Loucy (cell line): ENCODE data around the gene C19orf25.
"Not testable (repeated sequence)": the region's sequence is repeated elsewhere in the genome, so short reads cannot be mapped to it uniquely, and the experiment has no call there.

ENCODE experiments used
- H2AFZ ChIP-seq: fragments of 200-600 bp; sonication (generic); 2 replicates; pipeline ENCODE4 v1.6.0; 2016; ENCODE audit warnings: antibody characterized with exemption, mild to moderate bottlenecking, low read length, moderate library complexity
- H3F3A ChIP-seq: fragments of 200-600 bp; 2 replicates; pipeline ENCODE4 v1.6.0; 2016; ENCODE audit warnings: antibody characterized with exemption, low read depth, mild to moderate bottlenecking
- H3K27me3 ChIP-seq: fragments of 200-600 bp; sonication (generic); 2 replicates; pipeline ENCODE4 v1.6.1; 2014; ENCODE audit warnings: low read length, mild to moderate bottlenecking; ENCODE audit not compliant: insufficient read depth, poor library complexity, severe bottlenecking
- H3K36me3 ChIP-seq: fragments of 200-600 bp; sonication (generic); 2 replicates; pipeline ENCODE4 v1.6.1; 2016; ENCODE audit warnings: low read length; ENCODE audit not compliant: insufficient read depth
- H3K4me1 ChIP-seq: fragments of 200-600 bp; sonication (generic); 2 replicates; pipeline ENCODE4 v1.5.1; 2014; ENCODE audit warnings: low read length, mild to moderate bottlenecking; ENCODE audit not compliant: insufficient read depth, poor library complexity, severe bottlenecking
- H3K4me2 ChIP-seq: fragments of 200-600 bp; sonication (generic); 2 replicates; pipeline ENCODE4 v1.6.0; 2014; ENCODE audit warnings: antibody characterized with exemption, low read length, low read depth, mild to moderate bottlenecking; ENCODE audit not compliant: poor library complexity, severe bottlenecking
- H3K4me3 ChIP-seq: fragments of 200-600 bp; sonication (generic); 2 replicates; pipeline ENCODE4 v1.5.1; 2014; ENCODE audit warnings: low read length, mild to moderate bottlenecking, mixed read lengths; ENCODE audit not compliant: poor library complexity, severe bottlenecking
- H3K79me2 ChIP-seq: fragments of 200-600 bp; sonication (generic); 2 replicates; pipeline ENCODE4 v1.6.1; 2014; ENCODE audit warnings: low read length; ENCODE audit not compliant: insufficient read depth
- H3K9ac ChIP-seq: fragments of 200-600 bp; sonication (generic); 2 replicates; pipeline ENCODE4 v1.6.0; 2014; ENCODE audit warnings: mild to moderate bottlenecking, low read depth, low read length, moderate library complexity; ENCODE audit not compliant: poor library complexity, severe bottlenecking
- H3K9me2 ChIP-seq: fragments of 200-600 bp; sonication (generic); replicated peaks from 2 replicates; pipeline ENCODE4 v1.6.1; 2016; ENCODE audit warnings: low read depth, low read length, mixed read lengths
- H3K9me3 ChIP-seq: fragments of 200-600 bp; sonication (generic); 2 replicates; pipeline ENCODE4 v1.6.1; 2014; ENCODE audit warnings: mild to moderate bottlenecking, antibody characterized with exemption, low read length, low read depth; ENCODE audit not compliant: insufficient read depth
- H4K20me1 ChIP-seq: fragments of 200-600 bp; sonication (generic); 2 replicates; pipeline ENCODE4 v1.6.0; 2014; ENCODE audit warnings: antibody characterized with exemption, low read length, mild to moderate bottlenecking; ENCODE audit not compliant: insufficient read depth, poor library complexity, severe bottlenecking
- EZH2phosphoT487 ChIP-seq: fragments of 200-600 bp; IDR thresholded peaks from 2 replicates; pipeline ENCODE4 v1.6.1; 2018; ENCODE audit warnings: antibody characterized with exemption, mild to moderate bottlenecking, moderate library complexity, borderline replicate concordance
- TF ChIP-seq, protein P1 (sequence below): fragments of 200-600 bp; sonication (generic); conservative IDR thresholded peaks from 2 replicates; pipeline ENCODE4 v1.5.1; 2014; ENCODE audit warnings: mild to moderate bottlenecking, antibody characterized with exemption, low read length

The C19orf25 gene

DNA sequence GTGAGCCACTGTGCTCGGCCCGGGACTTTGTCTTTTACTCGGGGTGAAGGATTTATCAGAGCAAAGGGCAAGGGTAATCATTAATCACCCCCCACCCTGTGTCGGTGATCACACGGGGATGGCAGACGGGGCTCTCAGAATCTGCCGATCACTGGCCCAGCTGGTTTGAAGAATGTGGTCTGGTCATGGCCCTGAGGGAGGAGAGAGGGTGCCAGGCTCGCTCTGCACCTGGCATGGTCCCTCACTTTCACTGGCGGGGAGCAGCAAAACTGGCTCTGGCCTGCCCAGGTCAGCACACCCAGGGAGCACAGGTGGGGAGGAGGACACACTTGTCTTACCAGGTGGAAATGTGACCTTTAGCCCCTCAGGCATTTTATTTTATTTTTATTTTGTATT is 22.2 kb upstream of the C19orf25 start:
- no peak for TF ChIP-seq EZH2phosphoT487
- TF ChIP-seq, protein P1, sequence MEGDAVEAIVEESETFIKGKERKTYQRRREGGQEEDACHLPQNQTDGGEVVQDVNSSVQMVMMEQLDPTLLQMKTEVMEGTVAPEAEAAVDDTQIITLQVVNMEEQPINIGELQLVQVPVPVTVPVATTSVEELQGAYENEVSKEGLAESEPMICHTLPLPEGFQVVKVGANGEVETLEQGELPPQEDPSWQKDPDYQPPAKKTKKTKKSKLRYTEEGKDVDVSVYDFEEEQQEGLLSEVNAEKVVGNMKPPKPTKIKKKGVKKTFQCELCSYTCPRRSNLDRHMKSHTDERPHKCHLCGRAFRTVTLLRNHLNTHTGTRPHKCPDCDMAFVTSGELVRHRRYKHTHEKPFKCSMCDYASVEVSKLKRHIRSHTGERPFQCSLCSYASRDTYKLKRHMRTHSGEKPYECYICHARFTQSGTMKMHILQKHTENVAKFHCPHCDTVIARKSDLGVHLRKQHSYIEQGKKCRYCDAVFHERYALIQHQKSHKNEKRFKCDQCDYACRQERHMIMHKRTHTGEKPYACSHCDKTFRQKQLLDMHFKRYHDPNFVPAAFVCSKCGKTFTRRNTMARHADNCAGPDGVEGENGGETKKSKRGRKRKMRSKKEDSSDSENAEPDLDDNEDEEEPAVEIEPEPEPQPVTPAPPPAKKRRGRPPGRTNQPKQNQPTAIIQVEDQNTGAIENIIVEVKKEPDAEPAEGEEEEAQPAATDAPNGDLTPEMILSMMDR, result no peak
- Histone ChIP-seq H4K20me1 (no peaks in the 10 kb centered on the region), H3K4me2 (no peak overlapping the region), H3K9ac (no peak overlapping the region), H3K9me2 (no peaks in the 10 kb centered on the region), H3K79me2 (no peaks in the 10 kb centered on the region), H3K36me3 (no peaks in the 10 kb centered on the region), H3K4me1 (peaks cover 4% of the 10 kb centered on the region), H2AFZ (no peak overlapping the region), H3K4me3 (no peak overlapping the region), H3K27me3 (no peaks in the 10 kb centered on the region), H3F3A (0 out of 2 replicates have a peak, but pooled peaks cover 2% of the 10 kb centered on the region), H3K9me3 (no peaks in the 10 kb centered on the region)

DNA sequence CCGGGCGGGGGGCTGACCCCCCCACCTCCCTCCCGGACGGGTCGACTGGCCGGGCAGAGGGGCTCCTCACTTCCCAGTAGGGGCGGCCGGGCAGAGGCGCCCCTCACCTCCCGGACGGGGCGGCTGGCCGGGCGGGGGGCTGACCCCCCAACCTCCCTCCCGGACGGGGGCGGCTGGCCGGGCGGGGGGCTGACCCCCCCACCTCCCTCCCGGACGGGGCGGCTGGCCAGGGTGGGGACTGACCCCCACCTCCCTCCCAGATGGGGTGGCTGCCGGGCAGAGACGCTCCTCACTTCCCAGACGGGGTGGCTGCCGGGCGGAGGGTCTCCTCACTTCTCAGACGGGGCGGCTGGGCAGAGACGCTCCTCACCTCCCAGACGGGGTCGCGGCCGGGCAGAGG is 20.2 kb upstream of the C19orf25 start:
- not testable (repeated sequence) for H3K27me3 ChIP-seq, H2AFZ ChIP-seq, H3K79me2 ChIP-seq, H4K20me1 ChIP-seq, H3K4me1 ChIP-seq, H3K9me3 ChIP-seq, H3K4me3 ChIP-seq, H3K9me2 ChIP-seq, H3K9ac ChIP-seq, H3K36me3 ChIP-seq, H3K4me2 ChIP-seq, H3F3A ChIP-seq

DNA sequence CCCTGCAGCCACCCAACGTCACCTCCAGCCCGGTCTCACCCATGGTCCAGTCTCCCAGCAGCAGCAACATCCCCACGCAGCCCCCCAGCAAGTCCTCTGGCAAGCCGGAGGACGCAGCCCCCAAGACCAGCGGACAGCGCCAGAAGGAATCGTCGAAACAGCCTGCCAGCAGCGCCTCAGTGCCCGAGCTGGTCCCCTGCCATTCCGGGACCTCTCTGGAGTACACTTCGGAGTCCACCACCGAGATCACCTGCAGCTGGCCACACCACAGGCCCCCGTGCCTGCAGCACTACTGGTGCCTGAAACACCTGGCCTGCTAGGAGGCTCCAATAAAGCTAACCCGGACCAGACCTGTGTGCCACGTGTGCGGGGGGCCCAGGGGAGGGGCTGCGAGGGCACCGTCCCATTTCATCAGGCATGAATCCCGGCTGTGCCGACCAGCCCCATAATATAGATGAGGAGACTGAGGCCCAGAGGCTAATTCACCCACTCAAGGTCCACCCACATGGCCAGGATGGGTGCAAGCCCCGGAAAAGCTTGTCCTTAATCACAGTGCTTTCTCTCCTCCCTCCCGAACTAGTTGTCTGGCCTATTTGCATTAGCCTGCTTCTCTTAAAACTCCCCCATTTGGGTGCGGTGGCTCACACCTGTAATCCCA is 18.7 kb upstream of the C19orf25 start:
- H3K4me2 ChIP-seq, result no peak overlapping the region
- H2AFZ ChIP-seq, result no peak overlapping the region

More for the DNA sequence above, 18.7 kb upstream of the C19orf25 start:
- no peaks in the 10 kb centered on the region for H3K27me3 ChIP-seq
- no peaks in the 10 kb centered on the region for H3K9me2 ChIP-seq
- no peak overlapping the region for H3K4me3 ChIP-seq
- no peak for TF ChIP-seq EZH2phosphoT487
- TF ChIP-seq, protein P1, result no peak
- no peaks in the 10 kb centered on the region for H3K79me2 ChIP-seq
- H3K9me3 ChIP-seq, result no peaks in the 10 kb centered on the region
- H3F3A ChIP-seq, result 0 out of 2 replicates have a peak, but pooled peaks cover 2% of the 10 kb centered on the region
- H3K36me3 ChIP-seq, result no peaks in the 10 kb centered on the region
- no peaks in the 10 kb centered on the region for H4K20me1 ChIP-seq
- no peak overlapping the region for H3K9ac ChIP-seq
- no peaks in the 10 kb centered on the region for H3K4me1 ChIP-seq
